CD14-positive monocyte (primary cell): ENCODE data around the gene SPATS2L. TPM values are rescaled to one million over a fixed set of nuclear protein-coding genes. Genes with fewer than 3 reads are reported as not detected.

Experiments used
- DNase-seq, 3 donors: peaks; one replicate each; pipeline ENCODE4 v3.0.0-alpha.2; 2011 to 2022
- H2AFZ ChIP-seq: 2 replicates; pipeline ENCODE4 v1.6.0; 2012; ENCODE audit warnings: mild to moderate bottlenecking, low read depth, low read length, inconsistent platforms; ENCODE audit not compliant: insufficient read depth, poor library complexity, severe bottlenecking
- H3K27ac ChIP-seq, 2 donors: 1 replicate in 1 of 2; 2 replicates in 1 of 2; pipeline ENCODE4 v1.5.1; 2012 to 2013; ENCODE audit warnings: low read length in 2 of 2, control low read depth in 1 of 2, inconsistent platforms in 1 of 2, low read depth in 1 of 2, mild to moderate bottlenecking in 1 of 2
- H3K27me3 ChIP-seq, 2 donors: one replicate each; pipeline versions ENCODE4 v1.6.0 to v1.6.1; 2011 to 2013; ENCODE audit warnings: low read length in 2 of 2; ENCODE audit not compliant: control insufficient read depth in 2 of 2, insufficient read depth in 2 of 2
- H3K36me3 ChIP-seq, 2 donors: replicated peaks in 1 of 2; 1 replicate in 1 of 2; 2 replicates in 1 of 2; pipeline versions ENCODE4 v1.5.1 to v1.6.1; 2012 to 2013; ENCODE audit warnings: low read length in 2 of 2, control low read depth in 1 of 2, inconsistent platforms in 1 of 2, mild to moderate bottlenecking in 1 of 2; ENCODE audit not compliant: insufficient read depth in 2 of 2, control insufficient read depth in 1 of 2
- H3K4me1 ChIP-seq, 2 donors: 1 replicate in 1 of 2; 2 replicates in 1 of 2; pipeline versions ENCODE4 v1.5.1 to v1.6.1; 2012 to 2013; ENCODE audit warnings: low read length in 2 of 2, control low read depth in 1 of 2, inconsistent platforms in 1 of 2, mild to moderate bottlenecking in 1 of 2, moderate library complexity in 1 of 2; ENCODE audit not compliant: insufficient read depth in 2 of 2, control insufficient read depth in 1 of 2
- H3K4me2 ChIP-seq: replicated peaks from 2 replicates; pipeline ENCODE3; 2012; ENCODE audit warnings: low read length, moderate library complexity, mild to moderate bottlenecking; ENCODE audit not compliant: poor library complexity, severe bottlenecking; ENCODE audit errors: extremely low read depth
- H3K4me3 ChIP-seq, 3 experiments: fragments of 200-600 bp in 1 of 3; sonication (generic) in 1 of 3; replicated peaks in 1 of 3; 1 replicate in 2 of 3; 2 replicates in 1 of 3; pipeline ENCODE4 v1.5.1; 2011 to 2013; ENCODE audit warnings: low read length in 3 of 3, mild to moderate bottlenecking in 3 of 3, control low read depth in 2 of 3, low read depth in 2 of 3, inconsistent platforms in 1 of 3, moderate library complexity in 1 of 3
- H3K79me2 ChIP-seq: 2 replicates; pipeline ENCODE4 v1.6.0; 2012; ENCODE audit warnings: mild to moderate bottlenecking, control low read depth, inconsistent platforms, low read length, moderate library complexity; ENCODE audit not compliant: insufficient read depth
- H3K9ac ChIP-seq: 2 replicates; pipeline ENCODE4 v1.6.0; 2017; ENCODE audit warnings: low read length, mild to moderate bottlenecking; ENCODE audit not compliant: insufficient read depth, poor library complexity, severe bottlenecking
- H3K9me3 ChIP-seq, 2 donors: replicated peaks in 1 of 2; 1 replicate in 1 of 2; 2 replicates in 1 of 2; pipeline versions ENCODE4 v1.5.1 to v1.6.1; 2012 to 2013; ENCODE audit warnings: low read length in 2 of 2, control low read depth in 1 of 2; ENCODE audit not compliant: control insufficient read depth in 1 of 2, insufficient read depth in 1 of 2
- H4K20me1 ChIP-seq: 2 replicates; pipeline ENCODE4 v1.6.0; 2012; ENCODE audit warnings: mild to moderate bottlenecking, low read length, control low read depth, moderate library complexity; ENCODE audit not compliant: insufficient read depth
- H3K27ac Mint-ChIP-seq, 7 donors: one replicate each; pipeline ENCODE4 v1.8.0; 2020; ENCODE audit warnings: mild to moderate bottlenecking in 7 of 7, mixed read lengths in 7 of 7, moderate library complexity in 6 of 7, inconsistent platforms in 2 of 7
- H3K27me3 Mint-ChIP-seq, 3 donors: one replicate each; pipeline ENCODE4 v1.8.0; 2021 to 2022; ENCODE audit warnings: low read depth in 3 of 3, mild to moderate bottlenecking in 3 of 3, mixed read lengths in 3 of 3, moderate library complexity in 3 of 3, inconsistent platforms in 1 of 3
- H3K36me3 Mint-ChIP-seq, 2 donors: one replicate each; pipeline ENCODE4 v1.8.0; 2020; ENCODE audit warnings: mixed read lengths in 2 of 2, inconsistent platforms in 1 of 2, mild to moderate bottlenecking in 1 of 2
- H3K4me1 Mint-ChIP-seq: one replicate; pipeline ENCODE4 v1.8.0; 2020; ENCODE audit warnings: mild to moderate bottlenecking, mixed read lengths
- H3K4me3 Mint-ChIP-seq, 2 donors: one replicate each; pipeline ENCODE4 v1.8.0; 2020; ENCODE audit warnings: mild to moderate bottlenecking in 2 of 2, mixed read lengths in 2 of 2, moderate library complexity in 1 of 2
- H3K9me3 Mint-ChIP-seq, 7 donors: one replicate each; pipeline ENCODE4 v1.8.0; 2020 to 2022; ENCODE audit warnings: mixed read lengths in 7 of 7, mild to moderate bottlenecking in 6 of 7, moderate library complexity in 6 of 7, inconsistent platforms in 2 of 7
- CTCF ChIP-seq: fragments of 200-600 bp; IDR thresholded peaks from one replicate; pipeline ENCODE4 v1.8.0; 2022; ENCODE audit warnings: antibody characterized with exemption, mild to moderate bottlenecking
- WGBS: methylation state at CpG from one replicate; pipeline ENCODE4 v1.1.5; 2013; ENCODE audit warnings: missing lambda C conversion rate; ENCODE audit not compliant: insufficient coverage; 5-methylcytosine and 5-hydroxymethylcytosine counted together
- intact Hi-C, 2 donors: fragments of 100-400 bp; cut with micrococcal nuclease; formaldehyde crosslinking; loops; one replicate each; pipeline versions ENCODE4 v1.15.0 to v1.15.1; 2023
- polyA plus RNA-seq, 3 donors: library from polyadenylated mRNA; depleted of rRNA in 1 of 3; unstranded in 2 of 3; stranded (reverse) in 1 of 3; fragments of 300-500 nt in 2 of 3; fragments of >200 nt in 1 of 3; fragmentation: Illumina TruSeq in 2 of 3; gene quantifications; 1 replicate in 2 of 3; 2 replicates in 1 of 3; pipeline ENCODE4 v1.2.3, GENCODE V29; 2012 to 2021

Gene SPATS2L
- polyA plus RNA-seq, 3 donors = 2.7 to 5.2 (median 3.2) TPM

GRCh38 chr2:200525551-200525881 lies 219.0 kb downstream of the SPATS2L start:
- peak overlapping the region; percentile 89 to 90 for H3K4me3 Mint-ChIP-seq
- H3K79me2 ChIP-seq = peaks cover 44% of the 10 kb centered on the region
- peaks cover 14 to 26% of the 10 kb centered on the region in 2 donors for H3K4me1 ChIP-seq
- WGBS = no CpG with 5 or more reads among the region's 7 CpGs
- DNase-seq = no peak
- H3K27me3 Mint-ChIP-seq = peaks cover 0 to 4% (median 3%) of the 10 kb centered on the region in 3 donors
- H2AFZ ChIP-seq = peak overlapping the region; percentile 97
- no peak for TF ChIP-seq CTCF
- no peaks in the 10 kb centered on the region for H3K36me3 ChIP-seq
- H3K9ac ChIP-seq = peak overlapping the region; percentile 63
- peak overlapping the region in 6 of 7 donors; percentile 6 to 86 (median 60) for H3K27ac Mint-ChIP-seq
- peaks cover 2 to 3% of the 10 kb centered on the region in 2 donors for H3K36me3 Mint-ChIP-seq
- no peaks in the 10 kb centered on the region for H3K9me3 ChIP-seq
- peaks cover 21% of the 10 kb centered on the region for H3K4me1 Mint-ChIP-seq
- intact Hi-C loops = no loop called here
- H3K27me3 ChIP-seq = peaks cover 0 to 3% of the 10 kb centered on the region in 2 donors
- H3K4me3 ChIP-seq = peak overlapping the region; percentile 86 to 97 (median 96)
- no peaks in the 10 kb centered on the region for H3K9me3 Mint-ChIP-seq
- H3K4me2 ChIP-seq = peak overlapping the region; percentile 89
- H3K27ac ChIP-seq = peak overlapping the region; percentile 16 to 85
- no peaks in the 10 kb centered on the region for H4K20me1 ChIP-seq

DNA sequence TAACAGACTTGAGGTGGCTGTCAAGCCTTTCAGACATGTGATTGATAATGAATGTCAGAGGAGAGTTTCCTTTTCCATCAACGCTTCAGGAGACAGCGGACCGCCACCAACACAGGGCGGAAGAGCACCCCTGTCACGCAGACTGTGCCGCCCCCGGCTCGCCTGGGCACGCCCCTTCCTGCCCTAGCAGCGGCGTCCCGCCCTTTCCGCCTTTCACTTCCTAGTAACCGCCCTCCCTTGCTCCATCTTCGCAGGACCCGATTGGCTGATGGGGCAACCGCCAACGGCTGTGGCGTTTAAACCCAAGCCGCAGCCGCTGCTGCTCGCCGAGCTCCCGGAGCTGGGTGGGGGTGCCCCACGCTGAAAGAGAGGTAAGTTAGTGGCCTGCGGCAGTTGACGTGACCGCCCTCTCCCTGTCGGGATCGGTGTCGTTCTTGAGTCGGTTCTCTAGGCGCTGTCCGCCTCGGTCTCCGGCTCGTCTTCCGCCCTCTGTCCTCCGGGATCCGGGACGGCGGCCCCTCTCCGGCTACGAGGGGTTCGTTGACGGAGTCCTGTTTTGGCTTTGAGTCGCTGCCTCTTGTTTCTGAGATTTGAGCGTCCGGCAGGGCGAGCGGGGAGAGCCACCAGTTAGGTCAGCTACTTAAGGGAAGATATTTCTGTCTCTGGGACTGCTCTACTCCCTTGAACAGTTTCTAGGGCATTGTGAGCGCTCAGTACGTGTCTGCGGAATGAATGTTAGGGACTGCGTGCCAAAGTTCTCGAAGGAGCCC lies 219.6 kb downstream of the SPATS2L start, which contains the start of gene SGO2:
TSS of gene SGO2 (plus strand) at position 326 of the 770 bp plus-strand sequence. CDS start 6,769 bp downstream, outside the sequence.
- Histone ChIP-seq H3K9me3 (no peaks in the 10 kb centered on the region), H3K4me1 (peaks cover 14 to 26% of the 10 kb centered on the region in 2 donors), H3K9ac (peak within 1 kb of the TSS; percentile 63), H3K36me3 (no peaks in the 10 kb centered on the region), H3K4me2 (peak within 1 kb of the TSS; percentile 89), H3K27me3 (peaks cover 0 to 3% of the 10 kb centered on the region in 2 donors), H2AFZ (peak within 1 kb of the TSS; percentile 97), H3K4me3 (peak within 1 kb of the TSS; percentile 86 to 97 (median 96)), H3K27ac (peak within 1 kb of the TSS; percentile 16 to 85), H3K79me2 (peaks cover 50% of the 10 kb centered on the region), H4K20me1 (no peaks in the 10 kb centered on the region)
- TF ChIP-seq CTCF = no peak
- Mint-ChIP-seq H3K36me3 (peaks cover 2 to 3% of the 10 kb centered on the region in 2 donors), H3K9me3 (no peaks in the 10 kb centered on the region), H3K4me1 (peaks cover 21% of the 10 kb centered on the region), H3K4me3 (peak within 1 kb of the TSS; percentile 89 to 90), H3K27me3 (peaks cover 0 to 4% (median 3%) of the 10 kb centered on the region in 3 donors), H3K27ac (peak within 1 kb of the TSS; percentile 67 to 90 (median 83))
- peak; percentile 91 to 97 (median 92) for DNase-seq
- WGBS = under 1% methylated on average over 39 of the region's 56 CpGs
- intact Hi-C loops = loop anchor here in 1 of 2 donors (2.0 kb wide), 1 partner anchor 285 kb away; the partner anchor contains the start of gene BZW1
